ENCODE results near the gene PRSS22. TPM values are rescaled to one million over a fixed set of nuclear protein-coding genes. Genes with fewer than 3 reads are reported as not detected.

Gene PRSS22
- total RNA-seq, 6 donors from 2014 or later = 9.3 to 24.8 (median 16.6) TPM

DNA sequence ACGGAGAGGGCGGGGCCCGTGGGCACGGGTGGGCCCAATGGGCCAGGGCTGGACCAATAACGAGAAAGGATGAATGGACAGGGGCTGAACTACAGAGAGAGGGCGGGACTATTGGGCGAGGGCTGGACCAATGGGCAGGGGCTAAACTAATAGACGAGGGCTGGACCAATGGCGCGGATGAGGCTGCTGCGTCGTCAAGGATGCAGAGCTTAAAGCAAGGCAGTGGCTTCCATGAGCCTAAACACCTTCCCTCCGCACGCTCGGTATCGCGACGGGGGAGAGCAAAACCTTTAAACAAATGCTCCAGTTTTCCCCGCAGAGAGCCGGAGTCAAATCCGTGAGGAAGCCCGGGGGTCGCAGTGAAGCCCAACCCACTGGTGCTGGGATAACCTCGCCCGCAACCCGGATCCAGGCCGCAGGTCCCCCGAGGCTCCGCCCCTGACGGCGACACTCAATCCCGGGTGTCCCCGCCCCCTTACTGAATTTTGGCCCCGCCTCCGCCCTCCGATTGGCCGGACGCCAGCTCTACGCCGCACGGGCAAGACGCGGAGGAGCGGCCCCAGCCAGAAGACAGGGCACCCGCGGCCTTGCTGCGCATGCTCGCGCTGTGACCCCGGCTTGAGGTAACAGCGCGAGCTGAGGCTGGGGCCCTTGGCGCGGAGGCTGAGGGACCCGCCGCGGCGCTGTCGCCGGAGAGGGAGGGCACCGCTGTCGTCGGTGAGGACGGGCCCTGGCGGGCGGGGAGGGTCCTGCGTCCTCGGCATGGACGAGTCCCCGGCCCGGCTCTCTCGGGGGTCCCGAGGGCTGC, 24.9 kb upstream of the PRSS22 start, which contains the start of gene FLYWCH2:
Gene FLYWCH2 (plus strand): TSS at position 566 of the 808 bp plus-strand sequence. CDS start 13,235 bp downstream, outside the sequence.
- 0 to 1% methylated on average over 21 to 46 of the region's 73 CpGs for whole genome bisulfite sequencing, 2 donors
- H3K9me3 ChIP-seq = no peaks in the 10 kb centered on the region
- ATAC-seq (ENCODE audit: low FRiP score in 2 of 2) = peak; percentile 98 to 100
- H3K36me3 ChIP-seq = no peaks in the 10 kb centered on the region
- H3K27me3 ChIP-seq = no peaks in the 10 kb centered on the region
- TF ChIP-seq EP300 (IDR thresholded peaks at IDR 0.05) (peak in 1 of 4 donors; percentile 32), POLR2AphosphoS5 (IDR thresholded peaks at IDR 0.05) (peak; percentile 71 to 91), POLR2A (IDR thresholded peaks at IDR 0.05) (peak in 3 of 4 donors; percentile 71 to 81 (median 74))
- TF ChIP-seq, protein P1, sequence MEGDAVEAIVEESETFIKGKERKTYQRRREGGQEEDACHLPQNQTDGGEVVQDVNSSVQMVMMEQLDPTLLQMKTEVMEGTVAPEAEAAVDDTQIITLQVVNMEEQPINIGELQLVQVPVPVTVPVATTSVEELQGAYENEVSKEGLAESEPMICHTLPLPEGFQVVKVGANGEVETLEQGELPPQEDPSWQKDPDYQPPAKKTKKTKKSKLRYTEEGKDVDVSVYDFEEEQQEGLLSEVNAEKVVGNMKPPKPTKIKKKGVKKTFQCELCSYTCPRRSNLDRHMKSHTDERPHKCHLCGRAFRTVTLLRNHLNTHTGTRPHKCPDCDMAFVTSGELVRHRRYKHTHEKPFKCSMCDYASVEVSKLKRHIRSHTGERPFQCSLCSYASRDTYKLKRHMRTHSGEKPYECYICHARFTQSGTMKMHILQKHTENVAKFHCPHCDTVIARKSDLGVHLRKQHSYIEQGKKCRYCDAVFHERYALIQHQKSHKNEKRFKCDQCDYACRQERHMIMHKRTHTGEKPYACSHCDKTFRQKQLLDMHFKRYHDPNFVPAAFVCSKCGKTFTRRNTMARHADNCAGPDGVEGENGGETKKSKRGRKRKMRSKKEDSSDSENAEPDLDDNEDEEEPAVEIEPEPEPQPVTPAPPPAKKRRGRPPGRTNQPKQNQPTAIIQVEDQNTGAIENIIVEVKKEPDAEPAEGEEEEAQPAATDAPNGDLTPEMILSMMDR (IDR thresholded peaks at IDR 0.05) = peak in 5 of 6 experiments; percentile 14 to 75 (median 57)
- H3K27ac ChIP-seq = peak within 1 kb of the TSS; percentile 95 to 98 (median 96)
- peak within 1 kb of the TSS; percentile 75 to 93 (median 85) for H3K4me3 ChIP-seq
- peak; percentile 99 to 100 for DNase-seq
- H3K4me1 ChIP-seq = peaks cover 11 to 20% (median 14%) of the 10 kb centered on the region in 4 donors

DNA sequence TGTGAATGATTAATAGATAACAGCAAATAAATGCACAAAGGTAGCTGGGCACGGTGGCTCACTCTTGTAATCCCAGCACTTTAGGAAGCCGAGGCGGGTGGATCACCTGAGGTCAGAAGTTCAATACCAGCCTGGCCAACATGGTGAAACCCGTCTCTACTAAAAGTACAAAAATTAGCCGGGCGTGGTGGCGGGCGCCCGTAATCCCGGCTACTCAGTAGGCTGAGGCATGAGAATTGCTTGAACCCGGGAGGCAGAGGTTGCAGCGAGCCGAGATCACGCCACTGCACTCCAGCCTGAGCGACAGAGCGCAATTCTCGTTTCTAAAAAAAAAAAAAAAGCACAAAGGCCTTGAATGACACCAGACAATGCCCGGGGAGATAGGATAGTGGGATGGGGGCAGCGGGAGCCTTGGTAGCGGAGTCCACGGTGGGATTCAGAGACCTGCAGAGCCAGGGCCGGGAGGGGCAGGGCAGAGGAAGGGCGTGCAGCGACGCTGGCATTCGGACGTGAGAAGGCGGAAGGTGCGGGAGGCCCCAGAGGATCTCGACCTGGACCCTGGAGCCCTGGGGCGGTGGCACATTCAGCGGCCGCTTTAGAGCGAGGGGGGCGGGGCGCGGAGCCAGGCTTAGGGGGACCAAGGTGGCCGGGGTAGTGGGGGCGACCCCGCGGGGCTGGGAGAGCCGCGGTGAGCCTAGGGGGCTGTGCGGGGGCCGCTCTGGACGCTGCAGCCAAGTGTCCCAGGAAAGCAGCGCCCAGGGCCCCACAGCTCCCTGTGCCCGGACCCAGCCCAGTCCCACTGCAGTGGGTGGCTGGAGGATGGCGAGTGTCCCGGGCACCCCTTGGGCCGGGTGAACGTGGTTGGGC, 24.0 kb upstream of the PRSS22 start:
- ATAC-seq (ENCODE audit: low FRiP score in 2 of 2) = peak; percentile 2 to 15
- H3K4me1 ChIP-seq = peaks cover 11 to 20% (median 14%) of the 10 kb centered on the region in 4 donors
- peak overlapping the region; percentile 54 to 93 (median 76) for H3K4me3 ChIP-seq
- TF ChIP-seq, protein P1 (IDR thresholded peaks at IDR 0.05) = peak in 1 of 6 experiments; percentile 5
- TF ChIP-seq POLR2A (IDR thresholded peaks at IDR 0.05) = peak in 1 of 4 donors; percentile 50
- peak in 1 of 2 donors; percentile 46 for TF ChIP-seq POLR2AphosphoS5 (IDR thresholded peaks at IDR 0.05)
- no peak for TF ChIP-seq EP300 (IDR thresholded peaks at IDR 0.05)
- DNase-seq = peak; percentile 33 to 52
- WGBS, 2 donors = 4 to 8% methylated on average over 29 to 47 of the region's 52 CpGs
- H3K36me3 ChIP-seq = no peaks in the 10 kb centered on the region
- no peaks in the 10 kb centered on the region for H3K9me3 ChIP-seq
- no peaks in the 10 kb centered on the region for H3K27me3 ChIP-seq
- H3K27ac ChIP-seq = peak overlapping the region; percentile 95 to 98 (median 96)

DNA sequence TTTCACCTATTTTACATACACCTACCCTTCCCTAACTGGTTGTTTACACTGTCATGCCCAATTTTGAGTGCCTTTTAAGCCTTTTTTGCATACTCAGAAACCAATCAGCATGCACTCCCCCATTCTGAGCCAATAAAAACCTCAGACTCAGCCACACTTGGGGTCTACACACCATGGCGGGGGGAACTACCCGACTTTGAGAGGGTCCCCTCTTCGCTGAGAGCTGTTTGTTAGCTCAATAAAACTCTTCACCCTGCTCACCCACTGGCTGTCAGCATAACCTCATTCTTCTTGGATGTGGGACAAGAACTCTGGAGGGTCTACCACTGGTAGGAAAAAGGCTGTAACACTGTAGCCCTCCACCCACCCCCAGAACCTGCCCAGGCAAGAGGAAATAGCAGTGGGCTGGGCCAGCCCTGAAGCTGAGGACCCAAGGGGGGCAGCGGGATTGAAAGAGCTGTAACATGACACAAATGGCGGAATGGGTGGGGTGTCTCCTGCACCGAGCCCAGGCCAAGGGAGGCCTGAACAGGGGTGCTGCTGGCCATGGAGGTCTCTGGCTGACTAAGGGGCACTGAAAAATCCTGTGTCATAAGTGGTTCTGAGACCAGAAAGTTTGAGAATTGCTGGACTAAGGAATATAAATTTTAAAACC, 22.0 kb upstream of the PRSS22 start:
- H3K4me1 ChIP-seq = peaks cover 11 to 22% (median 14%) of the 10 kb centered on the region in 4 donors
- no peak overlapping the region for H3K4me3 ChIP-seq
- H3K27me3 ChIP-seq = no peaks in the 10 kb centered on the region
- no peak for TF ChIP-seq POLR2AphosphoS5 (IDR thresholded peaks at IDR 0.05)
- TF ChIP-seq EP300 (IDR thresholded peaks at IDR 0.05) = no peak
- TF ChIP-seq, protein P1 (IDR thresholded peaks at IDR 0.05) = no peak
- no peak for TF ChIP-seq POLR2A (IDR thresholded peaks at IDR 0.05)
- no peaks in the 10 kb centered on the region for H3K9me3 ChIP-seq
- DNase-seq (no peak), ATAC-seq (ENCODE audit: low FRiP score in 2 of 2) (no peak)
- H3K36me3 ChIP-seq = no peaks in the 10 kb centered on the region
- WGBS, 2 donors = 89 to 90% methylated on average over 6 of the region's 6 CpGs
- no peak overlapping the region for H3K27ac ChIP-seq

DNA sequence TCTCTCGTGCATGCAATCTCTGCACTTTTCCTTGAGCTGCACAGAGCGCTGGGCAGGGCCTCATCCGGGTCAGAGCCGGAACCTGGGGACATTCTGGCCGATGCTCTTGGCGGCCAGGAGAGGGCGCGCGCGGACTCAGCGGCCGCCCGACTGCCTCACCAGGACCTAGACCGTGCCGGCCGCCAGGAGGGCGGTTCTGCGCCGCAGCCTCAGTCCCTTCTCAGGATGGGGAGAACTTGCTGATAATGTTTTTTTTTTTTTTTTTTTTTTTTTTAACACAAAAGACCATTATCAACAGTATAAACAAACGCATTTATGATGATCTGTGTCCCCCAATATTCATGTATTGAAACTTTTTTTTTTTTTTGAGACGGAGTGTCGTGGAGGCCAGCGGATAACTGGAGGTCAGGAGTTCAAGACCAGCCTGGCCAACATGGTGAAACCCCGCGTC, 17.0 kb upstream of the PRSS22 start:
- Histone ChIP-seq H3K4me1 (peaks cover 3 to 12% (median 4%) of the 10 kb centered on the region in 4 donors), H3K36me3 (no peaks in the 10 kb centered on the region), H3K27ac (no peak overlapping the region), H3K4me3 (no peak overlapping the region), H3K27me3 (no peaks in the 10 kb centered on the region), H3K9me3 (no peaks in the 10 kb centered on the region)
- 10 to 15% methylated on average over 25 of the region's 25 CpGs for WGBS, 2 donors
- peak; percentile 97 to 99 for ATAC-seq (ENCODE audit: low FRiP score in 2 of 2)
- peak; percentile 85 to 95 for DNase-seq
- TF ChIP-seq, protein P1 (IDR thresholded peaks at IDR 0.05) = peak; percentile 95 to 98 (median 96)
- no peak for TF ChIP-seq POLR2AphosphoS5 (IDR thresholded peaks at IDR 0.05)
- no peak for TF ChIP-seq EP300 (IDR thresholded peaks at IDR 0.05)
